Measurements from ENCODE around the gene EMP1. TPM values are rescaled to one million over a fixed set of nuclear protein-coding genes. Genes with fewer than 3 reads are reported as not detected.

The EMP1 gene
- total and polyA plus RNA-seq, 9 donors: 21.3 to 116 (median 64.1) TPM

GRCh38 chr12:13152281-13152680 is 44.2 kb upstream of the EMP1 start:
- no peak for TF ChIP-seq CTCF (IDR thresholded peaks at IDR 0.05)
- Histone ChIP-seq H3K36me3 (no peaks in the 10 kb centered on the region), H3K27ac (no peak overlapping the region), H3K9me3 (no peaks in the 10 kb centered on the region), H3K4me3 (no peak overlapping the region), H3K4me1 (ENCODE audit: insufficient read depth) (peaks cover 8% of the 10 kb centered on the region), H3K27me3 (no peaks in the 10 kb centered on the region)
- intact Hi-C loops (cut with DNase I): no loop called here
- WGBS, 3 donors: 75 to 83% (median 81%) methylated on average over 1 of the region's 1 CpG
- DNase-seq: no peak

- no peak for DNase-seq
- Histone ChIP-seq H3K36me3 (no peaks in the 10 kb centered on the region), H3K9me3 (no peaks in the 10 kb centered on the region), H3K27me3 (no peaks in the 10 kb centered on the region), H3K27ac (no peak overlapping the region), H3K4me1 (ENCODE audit: insufficient read depth) (peaks cover 8% of the 10 kb centered on the region), H3K4me3 (no peak overlapping the region)
- WGBS, 3 donors: 95 to 96% (median 96%) methylated on average over 6 of the region's 6 CpGs
- intact Hi-C loops (cut with DNase I): no loop called here
- TF ChIP-seq POLR2A (IDR thresholded peaks at IDR 0.05) (no peak), EP300 (IDR thresholded peaks at IDR 0.05) (no peak), CTCF (IDR thresholded peaks at IDR 0.05) (no peak)
These were observed 43.8 kb upstream of the EMP1 start for GRCh38 chr12:13152756-13153155.

DNA sequence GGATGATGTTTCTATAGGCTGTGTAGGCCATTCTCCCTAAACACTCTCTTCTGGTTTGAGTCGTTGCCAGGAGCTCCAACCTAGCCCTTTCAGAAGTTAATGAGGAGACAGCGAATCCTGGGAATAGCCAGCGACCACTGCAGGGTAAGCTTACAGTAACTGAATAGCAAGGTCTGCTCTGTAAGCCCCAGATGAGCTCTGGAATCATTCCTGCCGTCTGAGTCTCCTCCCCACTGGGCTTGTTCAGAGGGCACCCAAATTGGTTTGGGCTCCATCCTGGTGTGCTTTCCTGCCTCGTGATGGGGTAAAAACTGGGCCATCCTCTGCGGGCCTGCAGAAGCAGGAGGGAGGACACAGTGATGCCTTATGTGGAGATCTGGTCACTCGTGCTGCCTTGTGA is 43.3 kb upstream of the EMP1 start:
- no peak for TF ChIP-seq CTCF (IDR thresholded peaks at IDR 0.05)
- TF ChIP-seq EP300 (IDR thresholded peaks at IDR 0.05): no peak
- TF ChIP-seq POLR2A (IDR thresholded peaks at IDR 0.05): no peak
- WGBS, 3 donors: 85 to 90% (median 86%) methylated on average over 7 of the region's 7 CpGs
- no peaks in the 10 kb centered on the region for H3K36me3 ChIP-seq
- no peaks in the 10 kb centered on the region for H3K27me3 ChIP-seq
- no peak overlapping the region for H3K27ac ChIP-seq
- DNase-seq: no peak
- peaks cover 7% of the 10 kb centered on the region for H3K4me1 ChIP-seq (ENCODE audit: insufficient read depth)
- no peaks in the 10 kb centered on the region for H3K9me3 ChIP-seq
- intact Hi-C loops (cut with DNase I): no loop called here
- no peak overlapping the region for H3K4me3 ChIP-seq

DNA sequence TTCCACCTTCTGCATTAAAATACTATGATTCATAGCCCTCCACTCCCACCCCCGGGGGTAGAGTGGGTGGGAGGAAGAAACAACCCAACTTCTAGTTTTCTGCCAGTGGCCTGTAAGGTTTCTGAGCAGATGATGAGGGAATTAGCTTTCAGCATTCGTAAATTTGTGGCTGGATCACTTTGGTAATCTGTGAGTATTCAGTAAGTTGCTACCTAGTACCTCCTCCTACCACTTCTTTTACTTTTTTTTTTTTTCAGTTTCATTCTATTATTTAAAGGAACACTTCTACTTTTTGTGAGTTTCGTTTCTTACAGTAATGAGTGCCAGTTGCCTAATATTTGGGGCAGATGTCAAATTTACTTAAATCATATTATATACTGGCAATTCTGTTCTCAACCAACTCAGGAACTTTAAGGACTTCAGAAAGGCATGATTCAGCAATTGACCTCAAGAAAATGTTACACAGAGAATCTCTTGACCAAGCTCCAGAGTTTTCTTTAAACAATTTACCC is 42.4 kb upstream of the EMP1 start:
- Histone ChIP-seq H3K27ac (no peak overlapping the region), H3K9me3 (no peaks in the 10 kb centered on the region), H3K4me1 (ENCODE audit: insufficient read depth) (peaks cover 4% of the 10 kb centered on the region), H3K36me3 (no peaks in the 10 kb centered on the region), H3K27me3 (no peaks in the 10 kb centered on the region), H3K4me3 (no peak overlapping the region)
- 10 to 12% (median 11%) methylated on average over 3 of the region's 3 CpGs for WGBS, 3 donors
- intact Hi-C loops (cut with DNase I): no loop called here
- TF ChIP-seq CTCF (IDR thresholded peaks at IDR 0.05) (no peak), POLR2A (IDR thresholded peaks at IDR 0.05) (no peak), EP300 (IDR thresholded peaks at IDR 0.05) (no peak)
- no peak for DNase-seq

DNA sequence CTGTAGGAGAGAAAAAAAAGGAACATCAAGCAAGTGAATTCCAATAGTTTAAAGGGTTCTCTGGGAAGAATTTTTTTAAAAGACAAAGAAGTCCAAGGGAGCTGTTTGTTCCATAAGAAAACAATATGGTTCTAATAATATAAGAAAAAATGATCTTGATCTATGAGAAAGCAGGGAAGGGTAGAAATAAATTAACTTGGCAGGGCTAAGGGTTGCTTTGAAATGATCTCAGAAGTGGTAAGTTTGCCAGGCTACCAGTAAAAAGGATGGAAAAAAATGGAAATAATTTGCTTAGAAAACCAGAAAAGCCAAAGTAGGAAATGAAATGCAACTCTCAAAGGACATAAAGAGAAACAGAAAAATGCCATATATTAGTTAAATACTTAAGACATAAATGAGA is 41.7 kb upstream of the EMP1 start:
- H3K27ac ChIP-seq: no peak overlapping the region
- DNase-seq: no peak
- intact Hi-C loops (cut with DNase I): no loop called here

More for the DNA sequence above, 41.7 kb upstream of the EMP1 start:
- no peaks in the 10 kb centered on the region for H3K36me3 ChIP-seq
- no peak overlapping the region for H3K4me3 ChIP-seq
- H3K27me3 ChIP-seq: no peaks in the 10 kb centered on the region
- TF ChIP-seq EP300 (IDR thresholded peaks at IDR 0.05) (no peak), CTCF (IDR thresholded peaks at IDR 0.05) (no peak), POLR2A (IDR thresholded peaks at IDR 0.05) (no peak)
- peaks cover 2% of the 10 kb centered on the region for H3K4me1 ChIP-seq (ENCODE audit: insufficient read depth)
- H3K9me3 ChIP-seq: no peaks in the 10 kb centered on the region

Data from ovary (tissue), 9 donors.